ENCODE results near the gene EPB41L4A. TPM values are rescaled to one million over a fixed set of nuclear protein-coding genes. Genes with fewer than 3 reads are reported as not detected.
A peak's percentile ranks its signal among the peaks of the same experiment; 100 is the strongest.
"Not testable (repeated sequence)": the region's sequence is repeated elsewhere in the genome, so short reads cannot be mapped to it uniquely, and the experiment has no call there.

EPB41L4A gene, protein sequence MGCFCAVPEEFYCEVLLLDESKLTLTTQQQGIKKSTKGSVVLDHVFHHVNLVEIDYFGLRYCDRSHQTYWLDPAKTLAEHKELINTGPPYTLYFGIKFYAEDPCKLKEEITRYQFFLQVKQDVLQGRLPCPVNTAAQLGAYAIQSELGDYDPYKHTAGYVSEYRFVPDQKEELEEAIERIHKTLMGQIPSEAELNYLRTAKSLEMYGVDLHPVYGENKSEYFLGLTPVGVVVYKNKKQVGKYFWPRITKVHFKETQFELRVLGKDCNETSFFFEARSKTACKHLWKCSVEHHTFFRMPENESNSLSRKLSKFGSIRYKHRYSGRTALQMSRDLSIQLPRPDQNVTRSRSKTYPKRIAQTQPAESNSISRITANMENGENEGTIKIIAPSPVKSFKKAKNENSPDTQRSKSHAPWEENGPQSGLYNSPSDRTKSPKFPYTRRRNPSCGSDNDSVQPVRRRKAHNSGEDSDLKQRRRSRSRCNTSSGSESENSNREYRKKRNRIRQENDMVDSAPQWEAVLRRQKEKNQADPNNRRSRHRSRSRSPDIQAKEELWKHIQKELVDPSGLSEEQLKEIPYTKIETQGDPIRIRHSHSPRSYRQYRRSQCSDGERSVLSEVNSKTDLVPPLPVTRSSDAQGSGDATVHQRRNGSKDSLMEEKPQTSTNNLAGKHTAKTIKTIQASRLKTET
- polyA plus RNA-seq (2.5 to 4.6 TPM (median 3.5 TPM) in 3 replicates), polyA minus RNA-seq (3.5 to 11.0 TPM (median 3.6 TPM) in 3 replicates)
- polyA plus RNA-seq (2011; ENCODE audit: low read depth): 12.1 TPM
- polyA plus RNA-seq (2011; cell fraction: cytosol; rRNA removed): 2.7 and 5.9 TPM in 2 replicates
- polyA plus RNA-seq (2011; cell fraction: nucleus; rRNA removed): 5.6 and 6.5 TPM in 2 replicates
- polyA plus RNA-seq (2012; ENCODE audit: low replicate concordance): 2.7 and 5.5 TPM in 2 replicates
- 4.8 TPM for polyA minus RNA-seq (2011; cell fraction: cytosol; rRNA and poly(A)+ RNA removed)
- polyA minus RNA-seq (2011; cell fraction: nucleus; rRNA and poly(A)+ RNA removed): 14.2 and 35.8 TPM in 2 replicates

DNA sequence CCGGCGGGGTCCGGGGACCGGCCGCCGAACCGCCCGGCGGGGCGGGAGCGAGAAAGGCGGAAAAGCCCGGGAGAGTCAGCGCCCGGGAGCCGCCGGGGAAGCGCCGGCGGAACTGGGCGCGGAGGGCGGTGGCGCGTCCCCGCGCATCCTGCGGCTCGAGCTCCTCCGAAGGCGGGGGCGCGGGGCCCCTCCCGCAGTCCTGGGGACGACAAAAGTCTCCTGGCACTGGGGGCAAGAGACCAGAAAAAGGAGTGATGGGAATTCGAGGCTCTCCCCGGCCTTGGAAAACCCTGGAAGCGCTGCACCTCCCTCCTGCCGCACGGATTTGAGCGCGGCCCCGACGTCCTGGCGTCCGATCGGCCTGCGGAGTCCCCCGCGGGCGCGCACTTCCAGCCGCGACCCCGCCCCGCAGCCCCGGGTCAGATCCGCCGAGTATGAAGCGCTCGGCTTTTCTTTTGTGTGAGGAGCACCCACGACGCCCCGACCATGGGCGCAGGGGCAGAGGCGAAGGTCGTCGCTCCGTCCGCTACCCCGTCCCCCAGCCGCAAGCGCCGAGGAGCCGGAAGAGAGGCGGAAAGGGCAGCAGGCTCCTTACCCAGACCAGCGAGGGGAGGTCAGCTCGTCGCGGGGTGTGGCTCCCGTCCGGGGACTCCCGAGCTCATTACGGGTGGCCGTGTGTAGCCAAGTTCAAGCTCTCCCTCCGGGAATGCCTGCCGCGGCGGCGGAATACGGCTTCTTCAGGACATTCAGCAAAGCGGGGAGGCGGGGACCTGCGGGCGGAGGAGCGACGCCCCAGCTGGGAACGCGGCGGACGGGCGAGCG is at the start of gene EPB41L4A:
Gene EPB41L4A, minus strand, starts transcription at position 114 of the 822 bp plus-strand sequence. CDS start 238 bp downstream, outside the sequence.
- no peak for DNase-seq (ENCODE audit: low read depth, low spot score)
- Histone ChIP-seq H3K27ac (ENCODE audit: control insufficient read depth, insufficient read depth, low read length) (peak within 1 kb of the TSS; percentile 22), H4K20me1 (ENCODE audit: control insufficient read depth, extremely low read depth, insufficient read depth, low read length) (no peaks in the 10 kb centered on the region), H3K79me2 (ENCODE audit: control insufficient read depth, insufficient read depth, low read length) (no peaks in the 10 kb centered on the region), H3K4me2 (ENCODE audit: control insufficient read depth, extremely low read depth, insufficient read depth, low read depth, low read length) (peak within 1 kb of the TSS; percentile 97), H3K27me3 (ENCODE audit: control insufficient read depth, extremely low read depth, insufficient read depth, low read length) (no peaks in the 10 kb centered on the region), H3K4me3 (ENCODE audit: control insufficient read depth in 2 of 3, extremely low read depth in 1 of 3, insufficient read depth in 2 of 3, low read depth in 1 of 3, low read length in 3 of 3) (peak within 1 kb of the TSS; percentile 73 to 84 (median 73)), H3K4me1 (ENCODE audit: control insufficient read depth, extremely low read depth, insufficient read depth, low read length) (peaks cover 4% of the 10 kb centered on the region), H2AFZ (ENCODE audit: control insufficient read depth, low read length) (peak within 1 kb of the TSS; percentile 96), H3K9me1 (ENCODE audit: control insufficient read depth, extremely low read depth, insufficient read depth, low read length) (no peaks in the 10 kb centered on the region), H3K9ac (ENCODE audit: control insufficient read depth, extremely low read depth, insufficient read depth, low read length) (peak within 1 kb of the TSS; percentile 64), H3K36me3 (ENCODE audit: control insufficient read depth in 2 of 2, extremely low read depth in 1 of 2, insufficient read depth in 2 of 2, low read length in 2 of 2) (no peaks in the 10 kb centered on the region), H3K9me3 (ENCODE audit: control insufficient read depth, low read depth, low read length) (no peaks in the 10 kb centered on the region)
- TF ChIP-seq, protein P1, sequence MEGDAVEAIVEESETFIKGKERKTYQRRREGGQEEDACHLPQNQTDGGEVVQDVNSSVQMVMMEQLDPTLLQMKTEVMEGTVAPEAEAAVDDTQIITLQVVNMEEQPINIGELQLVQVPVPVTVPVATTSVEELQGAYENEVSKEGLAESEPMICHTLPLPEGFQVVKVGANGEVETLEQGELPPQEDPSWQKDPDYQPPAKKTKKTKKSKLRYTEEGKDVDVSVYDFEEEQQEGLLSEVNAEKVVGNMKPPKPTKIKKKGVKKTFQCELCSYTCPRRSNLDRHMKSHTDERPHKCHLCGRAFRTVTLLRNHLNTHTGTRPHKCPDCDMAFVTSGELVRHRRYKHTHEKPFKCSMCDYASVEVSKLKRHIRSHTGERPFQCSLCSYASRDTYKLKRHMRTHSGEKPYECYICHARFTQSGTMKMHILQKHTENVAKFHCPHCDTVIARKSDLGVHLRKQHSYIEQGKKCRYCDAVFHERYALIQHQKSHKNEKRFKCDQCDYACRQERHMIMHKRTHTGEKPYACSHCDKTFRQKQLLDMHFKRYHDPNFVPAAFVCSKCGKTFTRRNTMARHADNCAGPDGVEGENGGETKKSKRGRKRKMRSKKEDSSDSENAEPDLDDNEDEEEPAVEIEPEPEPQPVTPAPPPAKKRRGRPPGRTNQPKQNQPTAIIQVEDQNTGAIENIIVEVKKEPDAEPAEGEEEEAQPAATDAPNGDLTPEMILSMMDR (optimal IDR thresholded peaks at IDR 0.05 in 1 of 3, IDR thresholded peaks at IDR 0.05 in 1 of 3, conservative IDR thresholded peaks at IDR 0.05 in 1 of 3; ENCODE audit: extremely low read depth in 1 of 3, insufficient read depth in 2 of 3, low read length in 3 of 3): no peak
- TF ChIP-seq EZH2 (IDR thresholded peaks at IDR 0.05; ENCODE audit: low read length): no peak
- no peak for FAIRE-seq
- dilution Hi-C loops (cut with MboI; ENCODE audit: extremely low pct_ligation_motif_present, low sequenced_read_pairs): loop anchor here (25.0 kb wide), 1 partner anchor 207 kb away; no protein-coding TSS in a partner anchor

DNA sequence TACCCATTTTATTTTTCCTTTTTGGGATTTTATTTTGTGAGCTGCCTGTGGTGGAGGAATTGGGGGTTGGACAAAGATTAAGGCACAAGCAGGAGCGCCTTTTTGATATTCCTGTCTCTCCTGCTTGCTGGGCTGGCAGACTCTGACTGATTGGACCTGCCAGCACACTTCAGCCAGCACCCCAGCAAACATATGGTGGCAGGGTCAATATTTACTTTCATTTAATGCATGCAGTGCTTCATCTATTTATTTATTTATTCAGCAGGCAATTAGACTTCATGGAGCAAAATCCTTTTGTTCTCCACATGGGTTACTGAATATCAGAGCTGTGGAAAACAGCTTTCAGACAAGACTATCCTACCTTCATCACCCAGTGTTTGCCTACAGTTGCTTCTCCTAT is 48.4 kb upstream of the EPB41L4A start:
- no peaks in the 10 kb centered on the region for H3K79me2 ChIP-seq (ENCODE audit: control insufficient read depth, insufficient read depth, low read length)
- dilution Hi-C loops (cut with MboI; ENCODE audit: extremely low pct_ligation_motif_present, low sequenced_read_pairs): no loop called here

DNA sequence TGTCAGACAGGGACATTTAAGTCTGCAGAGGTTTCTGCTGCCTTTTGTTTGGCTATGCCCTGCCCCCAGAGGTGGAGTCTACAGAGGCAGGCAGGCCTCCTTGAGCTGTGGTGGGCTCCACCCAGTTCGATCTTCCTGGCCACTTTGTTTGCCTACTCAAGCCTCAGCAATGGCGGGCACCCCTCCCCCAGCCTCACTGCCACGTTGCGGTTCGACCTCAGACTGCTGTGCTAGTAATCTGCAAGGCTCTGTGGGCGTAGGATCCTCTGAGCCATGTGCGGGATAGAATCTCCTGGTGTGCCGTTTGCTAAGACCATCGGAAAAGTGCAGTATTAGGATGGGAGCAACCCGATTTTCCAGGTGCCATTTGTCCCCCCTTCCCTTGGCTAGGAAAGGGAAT is 47.2 kb upstream of the EPB41L4A start:
- H4K20me1 ChIP-seq (ENCODE audit: control insufficient read depth, extremely low read depth, insufficient read depth, low read length); H3K79me2 ChIP-seq (ENCODE audit: control insufficient read depth, insufficient read depth, low read length); H3K9me3 ChIP-seq (ENCODE audit: control insufficient read depth, low read depth, low read length); H2AFZ ChIP-seq (ENCODE audit: control insufficient read depth, low read length); H3K27me3 ChIP-seq (ENCODE audit: control insufficient read depth, extremely low read depth, insufficient read depth, low read length); dilution Hi-C loops (cut with MboI; ENCODE audit: extremely low pct_ligation_motif_present, low sequenced_read_pairs); H3K4me3 ChIP-seq (ENCODE audit: control insufficient read depth in 2 of 3, extremely low read depth in 1 of 3, insufficient read depth in 2 of 3, low read depth in 1 of 3, low read length in 3 of 3); H3K9ac ChIP-seq (ENCODE audit: control insufficient read depth, extremely low read depth, insufficient read depth, low read length); H3K4me1 ChIP-seq (ENCODE audit: control insufficient read depth, extremely low read depth, insufficient read depth, low read length); FAIRE-seq; H3K36me3 ChIP-seq (ENCODE audit: control insufficient read depth in 2 of 2, extremely low read depth in 1 of 2, insufficient read depth in 2 of 2, low read length in 2 of 2); H3K27ac ChIP-seq (ENCODE audit: control insufficient read depth, insufficient read depth, low read length); H3K4me2 ChIP-seq (ENCODE audit: control insufficient read depth, extremely low read depth, insufficient read depth, low read depth, low read length); DNase-seq (ENCODE audit: low read depth, low spot score); H3K9me1 ChIP-seq (ENCODE audit: control insufficient read depth, extremely low read depth, insufficient read depth, low read length): not testable (repeated sequence)

More for the DNA sequence above, 48.4 kb upstream of the EPB41L4A start:
- no peaks in the 10 kb centered on the region for H3K4me1 ChIP-seq (ENCODE audit: control insufficient read depth, extremely low read depth, insufficient read depth, low read length)
- no peaks in the 10 kb centered on the region for H3K36me3 ChIP-seq (ENCODE audit: control insufficient read depth in 2 of 2, extremely low read depth in 1 of 2, insufficient read depth in 2 of 2, low read length in 2 of 2)
- no peaks in the 10 kb centered on the region for H3K9me1 ChIP-seq (ENCODE audit: control insufficient read depth, extremely low read depth, insufficient read depth, low read length)
- no peaks in the 10 kb centered on the region for H4K20me1 ChIP-seq (ENCODE audit: control insufficient read depth, extremely low read depth, insufficient read depth, low read length)
- DNase-seq (ENCODE audit: low read depth, low spot score) (no peak), FAIRE-seq (no peak)
- no peak overlapping the region for H3K9ac ChIP-seq (ENCODE audit: control insufficient read depth, extremely low read depth, insufficient read depth, low read length)
- H3K27me3 ChIP-seq (ENCODE audit: control insufficient read depth, extremely low read depth, insufficient read depth, low read length): no peaks in the 10 kb centered on the region
- no peaks in the 10 kb centered on the region for H3K9me3 ChIP-seq (ENCODE audit: control insufficient read depth, low read depth, low read length)
- H3K4me2 ChIP-seq (ENCODE audit: control insufficient read depth, extremely low read depth, insufficient read depth, low read depth, low read length): no peak overlapping the region
- no peak overlapping the region for H3K27ac ChIP-seq (ENCODE audit: control insufficient read depth, insufficient read depth, low read length)
- H3K4me3 ChIP-seq (ENCODE audit: control insufficient read depth in 2 of 3, extremely low read depth in 1 of 3, insufficient read depth in 2 of 3, low read depth in 1 of 3, low read length in 3 of 3): no peak overlapping the region
- no peak overlapping the region for H2AFZ ChIP-seq (ENCODE audit: control insufficient read depth, low read length)
- TF ChIP-seq, protein P1 (optimal IDR thresholded peaks at IDR 0.05 in 1 of 3, IDR thresholded peaks at IDR 0.05 in 1 of 3, conservative IDR thresholded peaks at IDR 0.05 in 1 of 3; ENCODE audit: extremely low read depth in 1 of 3, insufficient read depth in 2 of 3, low read length in 3 of 3): no peak
- no peak for TF ChIP-seq EZH2 (IDR thresholded peaks at IDR 0.05; ENCODE audit: low read length)

Data from keratinocyte (primary cell).